KMS-11 (cell line): Measurements from ENCODE around the gene GRPEL1.

Experiments
- H2AFZ ChIP-seq: fragments of 200-600 bp; sonication (generic); 2 replicates; pipeline ENCODE4 v1.6.1; 2016; ENCODE audit warnings: antibody characterized with exemption, mixed run types, low read depth
- H3K27ac ChIP-seq: fragments of 200-600 bp; sonication (generic); 2 replicates; pipeline ENCODE4 v1.6.1; 2016; ENCODE audit warnings: mild to moderate bottlenecking, mixed run types
- H3K27me3 ChIP-seq: fragments of 200-600 bp; sonication (generic); 2 replicates; pipeline ENCODE4 v1.6.1; 2017; ENCODE audit warnings: mild to moderate bottlenecking, low read depth, mixed run types, moderate library complexity; ENCODE audit not compliant: insufficient read depth
- H3K36me3 ChIP-seq: fragments of 200-600 bp; sonication (generic); 2 replicates; pipeline ENCODE4 v1.6.1; 2017; ENCODE audit warnings: mild to moderate bottlenecking, mixed run types; ENCODE audit not compliant: insufficient read depth
- H3K4me1 ChIP-seq: fragments of 200-600 bp; sonication (generic); 2 replicates; pipeline ENCODE4 v1.6.1; 2016; ENCODE audit warnings: mild to moderate bottlenecking, low read depth, mixed run types; ENCODE audit not compliant: poor library complexity, severe bottlenecking
- H3K4me2 ChIP-seq: fragments of 200-600 bp; sonication (generic); 2 replicates; pipeline ENCODE4 v1.7.0; 2016; ENCODE audit warnings: mild to moderate bottlenecking, mixed run types
- H3K4me3 ChIP-seq: fragments of 200-600 bp; sonication (generic); IDR thresholded peaks from 2 replicates; pipeline ENCODE4 v1.6.1; 2017; ENCODE audit warnings: low read depth, low read length, mixed read lengths; ENCODE audit not compliant: insufficient read depth
- H3K79me2 ChIP-seq: fragments of 200-600 bp; sonication (generic); 2 replicates; pipeline ENCODE4 v1.6.1; 2016; ENCODE audit warnings: low read depth, mixed run types; ENCODE audit not compliant: insufficient read depth
- H3K9ac ChIP-seq: fragments of 200-600 bp; sonication (generic); 2 replicates; pipeline ENCODE4 v1.6.1; 2016; ENCODE audit warnings: mild to moderate bottlenecking, mixed run types
- H4K20me1 ChIP-seq: fragments of 200-600 bp; sonication (generic); 2 replicates; pipeline ENCODE4 v1.6.1; 2016; ENCODE audit warnings: mild to moderate bottlenecking, mixed run types; ENCODE audit not compliant: insufficient read depth
- TF ChIP-seq, protein P1 (sequence below): fragments of 200-600 bp; sonication (generic); conservative IDR thresholded peaks from 2 replicates; pipeline ENCODE4 v1.6.1; 2017; ENCODE audit warnings: low read depth, mild to moderate bottlenecking, antibody characterized with exemption, low read length, moderate library complexity, mixed read lengths

The GRPEL1 gene

DNA sequence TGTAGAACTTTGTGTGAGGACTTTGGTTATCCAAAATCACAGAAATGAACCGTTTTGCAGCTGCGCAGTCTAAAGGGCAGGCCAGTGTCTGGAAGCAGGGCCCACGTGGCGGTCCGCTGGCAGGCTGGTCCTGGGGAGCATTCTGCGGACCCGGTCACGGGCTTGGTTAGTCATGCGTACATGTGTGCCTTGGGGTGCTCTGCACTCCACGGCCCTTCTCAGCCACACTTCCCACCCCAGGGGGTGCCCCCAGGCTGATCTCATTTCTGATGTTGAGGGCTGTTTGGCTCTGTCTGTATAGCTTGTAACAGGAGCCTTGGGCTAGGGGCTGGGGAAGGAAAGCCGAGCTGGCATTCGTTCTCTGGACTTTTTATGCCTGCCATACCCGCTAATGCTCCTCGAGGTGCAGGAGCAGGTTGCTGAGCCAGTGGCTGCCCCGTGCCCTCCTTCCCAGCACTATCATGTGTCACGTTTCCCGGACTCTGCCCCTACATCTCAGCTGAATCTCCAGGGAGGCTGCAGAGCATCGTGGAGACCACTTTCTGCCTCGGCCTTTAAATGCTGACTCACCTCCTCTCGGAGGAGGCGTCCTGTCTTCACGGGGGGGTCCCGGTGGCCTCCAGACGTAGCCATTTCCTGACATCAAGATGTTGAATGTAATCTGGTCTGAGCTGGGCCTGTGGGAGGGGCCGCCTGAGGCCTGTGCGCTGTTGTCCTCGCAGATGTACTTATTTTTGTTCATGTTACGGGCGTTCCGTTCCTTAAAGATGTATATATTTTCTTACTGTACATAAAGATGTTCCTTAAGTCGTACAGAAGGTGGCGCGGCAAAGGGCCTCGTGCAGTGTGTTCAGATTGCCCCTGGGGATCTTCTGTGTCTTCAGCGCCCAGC lies 36.1 kb downstream of the GRPEL1 start:
- H3K9ac ChIP-seq = no peak overlapping the region
- H4K20me1 ChIP-seq = no peaks in the 10 kb centered on the region
- no peak overlapping the region for H2AFZ ChIP-seq
- H3K4me1 ChIP-seq = no peaks in the 10 kb centered on the region
- no peak overlapping the region for H3K4me2 ChIP-seq
- TF ChIP-seq, protein P1, sequence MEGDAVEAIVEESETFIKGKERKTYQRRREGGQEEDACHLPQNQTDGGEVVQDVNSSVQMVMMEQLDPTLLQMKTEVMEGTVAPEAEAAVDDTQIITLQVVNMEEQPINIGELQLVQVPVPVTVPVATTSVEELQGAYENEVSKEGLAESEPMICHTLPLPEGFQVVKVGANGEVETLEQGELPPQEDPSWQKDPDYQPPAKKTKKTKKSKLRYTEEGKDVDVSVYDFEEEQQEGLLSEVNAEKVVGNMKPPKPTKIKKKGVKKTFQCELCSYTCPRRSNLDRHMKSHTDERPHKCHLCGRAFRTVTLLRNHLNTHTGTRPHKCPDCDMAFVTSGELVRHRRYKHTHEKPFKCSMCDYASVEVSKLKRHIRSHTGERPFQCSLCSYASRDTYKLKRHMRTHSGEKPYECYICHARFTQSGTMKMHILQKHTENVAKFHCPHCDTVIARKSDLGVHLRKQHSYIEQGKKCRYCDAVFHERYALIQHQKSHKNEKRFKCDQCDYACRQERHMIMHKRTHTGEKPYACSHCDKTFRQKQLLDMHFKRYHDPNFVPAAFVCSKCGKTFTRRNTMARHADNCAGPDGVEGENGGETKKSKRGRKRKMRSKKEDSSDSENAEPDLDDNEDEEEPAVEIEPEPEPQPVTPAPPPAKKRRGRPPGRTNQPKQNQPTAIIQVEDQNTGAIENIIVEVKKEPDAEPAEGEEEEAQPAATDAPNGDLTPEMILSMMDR = no peak
- H3K27ac ChIP-seq = no peak overlapping the region
- no peaks in the 10 kb centered on the region for H3K27me3 ChIP-seq
- H3K4me3 ChIP-seq = no peak overlapping the region
- no peaks in the 10 kb centered on the region for H3K36me3 ChIP-seq
- no peaks in the 10 kb centered on the region for H3K79me2 ChIP-seq

- Histone ChIP-seq H3K27me3 (no peaks in the 10 kb centered on the region), H3K27ac (no peak overlapping the region), H3K4me3 (no peak overlapping the region), H3K9ac (no peak overlapping the region), H3K36me3 (no peaks in the 10 kb centered on the region), H3K79me2 (no peaks in the 10 kb centered on the region), H3K4me1 (no peaks in the 10 kb centered on the region), H2AFZ (no peak overlapping the region), H4K20me1 (no peaks in the 10 kb centered on the region), H3K4me2 (no peak overlapping the region)
- TF ChIP-seq, protein P1 = no peak
Observed at GRCh38 chr4:7030856-7031255, 37.0 kb downstream of the GRPEL1 start.

GRCh38 chr4:7029921-7030320 lies 37.9 kb downstream of the GRPEL1 start:
- no peaks in the 10 kb centered on the region for H4K20me1 ChIP-seq
- H3K27me3 ChIP-seq = no peaks in the 10 kb centered on the region
- H2AFZ ChIP-seq = no peak overlapping the region
- no peaks in the 10 kb centered on the region for H3K36me3 ChIP-seq
- H3K79me2 ChIP-seq = no peaks in the 10 kb centered on the region
- no peak overlapping the region for H3K4me2 ChIP-seq
- H3K9ac ChIP-seq = no peak overlapping the region
- TF ChIP-seq, protein P1 = no peak
- no peak overlapping the region for H3K4me3 ChIP-seq
- no peak overlapping the region for H3K27ac ChIP-seq
- H3K4me1 ChIP-seq = no peaks in the 10 kb centered on the region

DNA sequence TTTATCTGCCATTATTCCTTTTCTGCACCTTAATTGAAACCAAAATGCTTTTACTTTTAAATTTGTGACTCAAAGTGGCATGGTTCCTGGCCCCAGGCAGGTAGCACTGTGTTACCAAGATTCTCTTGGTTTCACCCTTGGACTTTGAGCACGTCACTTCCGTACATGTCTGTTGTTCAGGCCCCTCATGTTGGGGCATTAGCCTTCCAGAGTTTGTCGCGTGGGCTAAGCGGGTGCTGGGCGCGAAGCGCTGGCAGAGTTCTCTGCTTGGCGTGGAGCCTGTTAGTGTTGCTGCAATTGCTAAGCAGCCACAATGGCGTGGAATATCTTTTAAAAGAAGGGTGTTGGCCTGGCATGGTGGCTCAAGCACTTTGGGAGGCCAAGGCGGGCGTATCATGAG lies 38.7 kb downstream of the GRPEL1 start:
- Histone ChIP-seq H3K4me2 (no peak overlapping the region), H3K27ac (no peak overlapping the region), H3K9ac (no peak overlapping the region), H3K4me1 (no peaks in the 10 kb centered on the region), H3K4me3 (no peak overlapping the region), H3K79me2 (no peaks in the 10 kb centered on the region), H2AFZ (no peak overlapping the region), H4K20me1 (no peaks in the 10 kb centered on the region), H3K27me3 (no peaks in the 10 kb centered on the region), H3K36me3 (no peaks in the 10 kb centered on the region)
- TF ChIP-seq, protein P1 = no peak
